Skeletal muscle tissue (tissue), 4 donors: Measurements from ENCODE around the gene PPIE. TPM values are rescaled to one million over a fixed set of nuclear protein-coding genes. Genes with fewer than 3 reads are reported as not detected.
A peak's percentile ranks its signal among the peaks of the same experiment; 100 is the strongest.
"Not testable (repeated sequence)": the region's sequence is repeated elsewhere in the genome, so short reads cannot be mapped to it uniquely, and the experiment has no call there.

Source experiments
- H3K27ac ChIP-seq: one replicate; pipeline ENCODE4 v1.7.0; 2013; ENCODE audit warnings: mild to moderate bottlenecking, low read depth, low read length, inconsistent platforms
- H3K27me3 ChIP-seq, 3 donors: one replicate each; pipeline ENCODE4 v1.7.0; 2013; ENCODE audit warnings: low read length in 3 of 3; ENCODE audit not compliant: control insufficient read depth in 3 of 3, insufficient read depth in 3 of 3
- H3K36me3 ChIP-seq, 3 donors: one replicate each; pipeline ENCODE4 v1.7.0; 2013; ENCODE audit warnings: low read length in 3 of 3; ENCODE audit not compliant: control insufficient read depth in 3 of 3, insufficient read depth in 3 of 3
- H3K4me1 ChIP-seq, 3 donors: one replicate each; pipeline ENCODE4 v1.7.0; 2013; ENCODE audit warnings: low read length in 3 of 3, mild to moderate bottlenecking in 3 of 3; ENCODE audit not compliant: control insufficient read depth in 3 of 3, insufficient read depth in 3 of 3
- H3K4me3 ChIP-seq, 3 donors: one replicate each; pipeline ENCODE4 v1.7.0; 2013; ENCODE audit warnings: low read length in 3 of 3
- H3K9ac ChIP-seq, 3 donors: one replicate each; pipeline ENCODE4 v1.7.0; 2013; ENCODE audit warnings: low read length in 3 of 3, mild to moderate bottlenecking in 3 of 3, moderate library complexity in 2 of 3, low read depth in 1 of 3
- H3K9me3 ChIP-seq, 3 donors: one replicate each; pipeline ENCODE4 v1.7.0; 2013; ENCODE audit warnings: low read length in 3 of 3; ENCODE audit not compliant: control insufficient read depth in 3 of 3
- total RNA-seq: library from RNA; depleted of rRNA; stranded (reverse); fragments of >200 nt; gene quantifications from one replicate; pipeline ENCODE4 v1.2.3, GENCODE V29; 2014
- donor health status: Osteomylitis.

PPIE gene
- total RNA-seq, 1 donor from 2014 or later = 24.5 TPM

- not testable (repeated sequence) for H3K9ac ChIP-seq, H3K36me3 ChIP-seq, H3K27ac ChIP-seq, H3K4me1 ChIP-seq, H3K9me3 ChIP-seq, H3K4me3 ChIP-seq
- peaks cover 17 to 25% (median 19%) of the 10 kb centered on the region in 3 donors for H3K27me3 ChIP-seq
These were observed 47.8 kb downstream of the PPIE start for GRCh38 chr1:39786303-39787107.

- H3K27ac ChIP-seq, H3K9me3 ChIP-seq: not testable (repeated sequence)
- peaks cover 17 to 25% (median 19%) of the 10 kb centered on the region in 3 donors for H3K27me3 ChIP-seq
These were observed 48.4 kb downstream of the PPIE start for GRCh38 chr1:39787108-39787375.

GRCh38 chr1:39787468-39787867 lies 48.8 kb downstream of the PPIE start:
- Histone ChIP-seq H3K36me3 (no peaks in the 10 kb centered on the region), H3K27ac (no peak overlapping the region), H3K9me3 (no peaks in the 10 kb centered on the region), H3K4me3 (no peak overlapping the region), H3K9ac (no peak overlapping the region), H3K4me1 (peaks cover 0 to 4% (median 0%) of the 10 kb centered on the region in 3 donors), H3K27me3 (peaks cover 17 to 25% (median 19%) of the 10 kb centered on the region in 3 donors)

More at GRCh38 chr1:39787108-39787375, 48.4 kb downstream of the PPIE start:
- not testable (repeated sequence) for H3K9ac ChIP-seq, H3K4me1 ChIP-seq, H3K4me3 ChIP-seq, H3K36me3 ChIP-seq

- H3K9me3 ChIP-seq, H3K9ac ChIP-seq, H3K36me3 ChIP-seq, H3K4me1 ChIP-seq, H3K27ac ChIP-seq, H3K4me3 ChIP-seq: not testable (repeated sequence)
- peaks cover 17 to 27% (median 19%) of the 10 kb centered on the region in 3 donors for H3K27me3 ChIP-seq
These were observed 49.3 kb downstream of the PPIE start for GRCh38 chr1:39787964-39788363.

GRCh38 chr1:39788426-39788757 lies 49.7 kb downstream of the PPIE start:
- Histone ChIP-seq H3K4me3 (peak overlapping the region in 1 of 3 donors; percentile 46), H3K4me1 (peaks cover 0 to 4% (median 0%) of the 10 kb centered on the region in 3 donors), H3K27me3 (peaks cover 17 to 27% (median 19%) of the 10 kb centered on the region in 3 donors), H3K36me3 (no peaks in the 10 kb centered on the region), H3K9ac (no peak overlapping the region), H3K9me3 (no peaks in the 10 kb centered on the region), H3K27ac (no peak overlapping the region)

GRCh38 chr1:39788758-39789570 lies 50.3 kb downstream of the PPIE start, which contains the start of gene BMP8B:
TSS of gene BMP8B (minus strand) at chr1:39788865. CDS start at chr1:39788485, 380 bp downstream.
- H3K27ac ChIP-seq = no peak within 1 kb of the TSS
- H3K9me3 ChIP-seq = no peaks in the 10 kb centered on the region
- H3K4me1 ChIP-seq = peaks cover 0 to 4% (median 0%) of the 10 kb centered on the region in 3 donors
- no peak within 1 kb of the TSS for H3K9ac ChIP-seq
- H3K4me3 ChIP-seq = peak within 1 kb of the TSS; percentile 13 to 49 (median 30)
- H3K36me3 ChIP-seq = no peaks in the 10 kb centered on the region
- peaks cover 17 to 29% (median 19%) of the 10 kb centered on the region in 3 donors for H3K27me3 ChIP-seq

GRCh38 chr1:39789571-39790110 lies 51.0 kb downstream of the PPIE start:
- H3K4me3 ChIP-seq = peak overlapping the region in 1 of 3 donors; percentile 49

GRCh38 chr1:39791838-39792237 lies 53.2 kb downstream of the PPIE start:
- no peak overlapping the region for H3K27ac ChIP-seq
- H3K9me3 ChIP-seq = no peaks in the 10 kb centered on the region
- H3K4me3 ChIP-seq = no peak overlapping the region

More at GRCh38 chr1:39789571-39790110, 51.0 kb downstream of the PPIE start:
- Histone ChIP-seq H3K9ac (no peak overlapping the region), H3K27me3 (peaks cover 17 to 29% (median 19%) of the 10 kb centered on the region in 3 donors), H3K4me1 (peaks cover 0 to 4% (median 0%) of the 10 kb centered on the region in 3 donors), H3K36me3 (no peaks in the 10 kb centered on the region), H3K9me3 (no peaks in the 10 kb centered on the region), H3K27ac (no peak overlapping the region)

GRCh38 chr1:39795651-39796050 lies 57.0 kb downstream of the PPIE start:
- H3K4me1 ChIP-seq = peaks cover 0 to 6% (median 4%) of the 10 kb centered on the region in 3 donors
- H3K4me3 ChIP-seq = no peak overlapping the region
- no peak overlapping the region for H3K9ac ChIP-seq
- no peaks in the 10 kb centered on the region for H3K9me3 ChIP-seq
- no peaks in the 10 kb centered on the region for H3K36me3 ChIP-seq
- H3K27ac ChIP-seq = no peak overlapping the region
- peaks cover 0 to 4% (median 2%) of the 10 kb centered on the region in 3 donors for H3K27me3 ChIP-seq

More at GRCh38 chr1:39791838-39792237, 53.2 kb downstream of the PPIE start:
- Histone ChIP-seq H3K36me3 (no peaks in the 10 kb centered on the region), H3K27me3 (peaks cover 15 to 29% (median 17%) of the 10 kb centered on the region in 3 donors), H3K9ac (no peak overlapping the region), H3K4me1 (peaks cover 0 to 4% (median 0%) of the 10 kb centered on the region in 3 donors)
